HepG2 (cell line): ENCODE measurements around the gene FGD2. TPM values are rescaled to one million over a fixed set of nuclear protein-coding genes. Genes with fewer than 3 reads are reported as not detected.

Source experiments
- GABPA ChIP-seq, 2 experiments: IDR thresholded peaks; 2 replicates each; pipeline ENCODE4 v1.6.1; 2011 to 2016; ENCODE audit warnings: low read depth in 2 of 2, low read length in 1 of 2, missing biosample characterization in 1 of 2, missing genetic modification characterization in 1 of 2
- LBX2 ChIP-seq: sonication (generic); formaldehyde crosslinking; IDR thresholded peaks from 2 replicates; pipeline ENCODE4 v1.5.0; 2020; ENCODE audit warnings: missing genetic modification reagents, mild to moderate bottlenecking, borderline replicate concordance
- MTA1 ChIP-seq: sonication (generic); formaldehyde crosslinking; IDR thresholded peaks from 2 replicates; pipeline ENCODE4 v1.4.0; 2020; ENCODE audit warnings: missing genetic modification reagents, mild to moderate bottlenecking, borderline replicate concordance
- MZF1 ChIP-seq: sonication (generic); formaldehyde crosslinking; IDR thresholded peaks from 2 replicates; pipeline ENCODE4 v1.8.1; 2023; ENCODE audit warnings: mild to moderate bottlenecking, missing genetic modification reagents, borderline replicate concordance
- RELA ChIP-seq: sonication (generic); formaldehyde crosslinking; IDR thresholded peaks from 2 replicates; pipeline ENCODE4 v1.4.0; 2020; ENCODE audit warnings: missing genetic modification reagents
- RXRA ChIP-seq: sonication (generic); formaldehyde crosslinking; IDR thresholded peaks from 2 replicates; pipeline ENCODE4 v1.5.1; 2020; ENCODE audit warnings: missing genetic modification reagents
- SOX6 ChIP-seq, 2 experiments: fragments of 450-650 bp in 1 of 2; sonication (generic) in 1 of 2; formaldehyde crosslinking in 1 of 2; IDR thresholded peaks; 2 replicates each; pipeline versions ENCODE4 v1.4.0 to v1.6.1; 2017 to 2020; ENCODE audit warnings: antibody characterized with exemption in 1 of 2, mild to moderate bottlenecking in 1 of 2, missing genetic modification reagents in 1 of 2
- STAG1 ChIP-seq: sonication (generic); formaldehyde crosslinking; IDR thresholded peaks from 2 replicates; pipeline ENCODE4 v1.4.0; 2020; ENCODE audit warnings: missing genetic modification reagents
- TSC22D2 ChIP-seq: sonication (generic); formaldehyde crosslinking; IDR thresholded peaks from 2 replicates; pipeline ENCODE4 v1.5.1; 2020; ENCODE audit warnings: missing genetic modification reagents, mild to moderate bottlenecking, borderline replicate concordance
- ZBTB25 ChIP-seq: IDR thresholded peaks from 2 replicates; pipeline ENCODE4 v1.6.1; 2018; ENCODE audit warnings: missing genetic modification reagents
- ZBTB3 ChIP-seq: sonication (generic); formaldehyde crosslinking; IDR thresholded peaks from 2 replicates; pipeline ENCODE4 v1.4.0; 2020; ENCODE audit warnings: low read depth, mild to moderate bottlenecking, moderate library complexity, missing genetic modification reagents, borderline replicate concordance
- ZBTB38 ChIP-seq: sonication (generic); formaldehyde crosslinking; IDR thresholded peaks from 2 replicates; pipeline ENCODE4 v1.5.1; 2020; ENCODE audit warnings: mild to moderate bottlenecking, missing genetic modification reagents
- ZKSCAN5 ChIP-seq: sonication (generic); formaldehyde crosslinking; IDR thresholded peaks from 2 replicates; pipeline ENCODE4 v1.5.1; 2020; ENCODE audit warnings: mild to moderate bottlenecking, missing genetic modification reagents
- ZMYM4 ChIP-seq: sonication (generic); formaldehyde crosslinking; IDR thresholded peaks from 2 replicates; pipeline ENCODE4 v1.8.1; 2023; ENCODE audit warnings: mild to moderate bottlenecking, missing genetic modification reagents
- ZNF337 ChIP-seq: sonication (generic); formaldehyde crosslinking; IDR thresholded peaks from 2 replicates; pipeline ENCODE4 v1.5.1; 2020; ENCODE audit warnings: missing genetic modification reagents, low read depth, mild to moderate bottlenecking, borderline replicate concordance
- ZNF510 ChIP-seq: sonication (generic); formaldehyde crosslinking; IDR thresholded peaks from 2 replicates; pipeline ENCODE4 v1.4.0; 2020; ENCODE audit warnings: low read depth, mild to moderate bottlenecking, missing genetic modification reagents
- ZNF598 ChIP-seq: sonication (generic); formaldehyde crosslinking; IDR thresholded peaks from 2 replicates; pipeline ENCODE4 v1.5.1; 2020; ENCODE audit warnings: mild to moderate bottlenecking, missing genetic modification reagents, borderline replicate concordance
- ZNF614 ChIP-seq: IDR thresholded peaks from 2 replicates; pipeline ENCODE4 v1.6.1; 2018; ENCODE audit warnings: missing biosample characterization, missing genetic modification reagents, inconsistent platforms, borderline replicate concordance
- ZNF772 ChIP-seq: sonication (generic); formaldehyde crosslinking; IDR thresholded peaks from 2 replicates; pipeline ENCODE4 v1.5.0; 2020; ENCODE audit warnings: mild to moderate bottlenecking, missing genetic modification reagents
- ZSCAN5A ChIP-seq: sonication (generic); formaldehyde crosslinking; IDR thresholded peaks from 2 replicates; pipeline ENCODE4 v1.8.0; 2022; ENCODE audit warnings: mild to moderate bottlenecking, missing genetic modification reagents, borderline replicate concordance
- polyA plus RNA-seq, 8 experiments: library from polyadenylated mRNA; depleted of rRNA in 3 of 8; stranded (reverse) in 7 of 8; unstranded in 1 of 8; fragments of >200 nt; fragmentation: Illumina TruSeq in 4 of 8; extraction: Trizol in 4 of 8; gene quantifications; 2 replicates each; pipeline versions ENCODE4 v1.2.1 to v1.2.3, GENCODE V29; 2011 to 2016; ENCODE audit warnings: low read depth in 4 of 8, missing spikeins in 1 of 8, mixed read lengths in 1 of 8; ENCODE audit not compliant: insufficient read depth in 1 of 8
- total RNA-seq, 5 experiments: library from RNA; depleted of rRNA; stranded (reverse); fragments of >200 nt; fragmentation: Illumina TruSeq; extraction: Trizol; gene quantifications; 2 replicates each; pipeline ENCODE4 v1.2.3, GENCODE V29; 2016; ENCODE audit warnings: low read depth in 1 of 5
- TF ChIP-seq, protein P1 (sequence below): sonication (generic); formaldehyde crosslinking; IDR thresholded peaks from 2 replicates; pipeline ENCODE4 v1.8.1; 2023; ENCODE audit warnings: missing genetic modification reagents, mild to moderate bottlenecking, borderline replicate concordance
- TF ChIP-seq, protein P2 (sequence below): sonication (generic); formaldehyde crosslinking; IDR thresholded peaks from 2 replicates; pipeline ENCODE4 v1.4.0; 2020; ENCODE audit warnings: missing genetic modification reagents

The FGD2 gene
- total and polyA plus RNA-seq, 2 of the 13 experiments (the other 11 are each of a cell fraction or from before 2014, with no cell fraction given), result not detected

GRCh38 chr6:37029249-37029971 is 24.0 kb downstream of the FGD2 start (continued):
- peak; percentile 57; the same call in 1 of the 2 replicates for TF ChIP-seq ZBTB25 (CRISPR knock-in tag)
- no peak for TF ChIP-seq SOX6 (IDR thresholded peaks at IDR 0.05)
- peak; percentile 45; the same call in 1 of the 2 replicates for TF ChIP-seq SOX6 (CRISPR knock-in tag; IDR thresholded peaks at IDR 0.05)
- TF ChIP-seq, protein P1, sequence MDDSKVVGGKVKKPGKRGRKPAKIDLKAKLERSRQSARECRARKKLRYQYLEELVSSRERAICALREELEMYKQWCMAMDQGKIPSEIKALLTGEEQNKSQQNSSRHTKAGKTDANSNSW, result no peak
- no peak for TF ChIP-seq MTA1 (CRISPR knock-in tag)
- TF ChIP-seq, protein P2, sequence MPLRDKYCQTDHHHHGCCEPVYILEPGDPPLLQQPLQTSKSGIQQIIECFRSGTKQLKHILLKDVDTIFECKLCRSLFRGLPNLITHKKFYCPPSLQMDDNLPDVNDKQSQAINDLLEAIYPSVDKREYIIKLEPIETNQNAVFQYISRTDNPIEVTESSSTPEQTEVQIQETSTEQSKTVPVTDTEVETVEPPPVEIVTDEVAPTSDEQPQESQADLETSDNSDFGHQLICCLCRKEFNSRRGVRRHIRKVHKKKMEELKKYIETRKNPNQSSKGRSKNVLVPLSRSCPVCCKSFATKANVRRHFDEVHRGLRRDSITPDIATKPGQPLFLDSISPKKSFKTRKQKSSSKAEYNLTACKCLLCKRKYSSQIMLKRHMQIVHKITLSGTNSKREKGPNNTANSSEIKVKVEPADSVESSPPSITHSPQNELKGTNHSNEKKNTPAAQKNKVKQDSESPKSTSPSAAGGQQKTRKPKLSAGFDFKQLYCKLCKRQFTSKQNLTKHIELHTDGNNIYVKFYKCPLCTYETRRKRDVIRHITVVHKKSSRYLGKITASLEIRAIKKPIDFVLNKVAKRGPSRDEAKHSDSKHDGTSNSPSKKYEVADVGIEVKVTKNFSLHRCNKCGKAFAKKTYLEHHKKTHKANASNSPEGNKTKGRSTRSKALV (CRISPR knock-in tag), result no peak
- TF ChIP-seq STAG1, result peak; percentile 99
- no peak for TF ChIP-seq ZNF337 (CRISPR knock-in tag)
- no peak; the same call in 1 of the 2 replicates for TF ChIP-seq ZMYM4
- no peak for TF ChIP-seq ZNF598 (CRISPR knock-in tag)
- TF ChIP-seq ZNF614 (CRISPR knock-in tag), result peak; percentile 57; the same call in 1 of the 2 replicates
- TF ChIP-seq GABPA (IDR thresholded peaks at IDR 0.05; ENCODE audit: low read depth, low read length), result no peak
- TF ChIP-seq GABPA (CRISPR knock-in tag; IDR thresholded peaks at IDR 0.05; ENCODE audit: low read depth), result peak; percentile 56
- TF ChIP-seq ZBTB3 (CRISPR knock-in tag), result no peak
- TF ChIP-seq ZKSCAN5, result no peak
- TF ChIP-seq RELA (CRISPR knock-in tag), result 0 out of 2 replicates have a peak, but pooled peaks have one; percentile 61
- peak; percentile 60 for TF ChIP-seq ZNF772 (CRISPR knock-in tag)
- no peak for TF ChIP-seq ZSCAN5A (CRISPR knock-in tag)
- peak; percentile 72 for TF ChIP-seq ZBTB38
- TF ChIP-seq RXRA (CRISPR knock-in tag), result peak; percentile 80
- TF ChIP-seq MZF1, result no peak
- no peak for TF ChIP-seq TSC22D2 (CRISPR knock-in tag)
- no peak for TF ChIP-seq ZNF510 (CRISPR knock-in tag)
- TF ChIP-seq LBX2 (CRISPR knock-in tag), result no peak
